H9 (cell line): ENCODE measurements around the gene CLEC2D. TPM values are rescaled to one million over a fixed set of nuclear protein-coding genes. Genes with fewer than 3 reads are reported as not detected.

Experiments
- DNase-seq: peaks from one replicate; pipeline ENCODE4 v3.0.0-alpha.2; 2017
- H2AFZ ChIP-seq: one replicate; pipeline ENCODE4 v1.6.1; 2013; ENCODE audit warnings: mild to moderate bottlenecking, low read length, control low read depth, moderate library complexity
- H2AK5ac ChIP-seq: 2 replicates; pipeline ENCODE4 v1.6.1; 2013; ENCODE audit warnings: low read length, control low read depth, mixed read lengths; ENCODE audit not compliant: insufficient read length
- H2BK120ac ChIP-seq: one replicate; pipeline ENCODE4 v1.6.1; 2013; ENCODE audit warnings: low read depth, mild to moderate bottlenecking, low read length, control low read depth, inconsistent platforms; ENCODE audit not compliant: poor library complexity, severe bottlenecking
- H2BK12ac ChIP-seq: 2 replicates; pipeline ENCODE4 v1.6.1; 2013; ENCODE audit warnings: low read length, control low read depth, mixed read lengths, low read depth; ENCODE audit not compliant: insufficient read length
- H2BK15ac ChIP-seq: 2 replicates; pipeline ENCODE4 v1.6.1; 2013; ENCODE audit warnings: low read depth, low read length, control low read depth
- H2BK20ac ChIP-seq: one replicate; pipeline ENCODE4 v1.6.1; 2013; ENCODE audit warnings: low read depth, mild to moderate bottlenecking, low read length, control low read depth, inconsistent platforms; ENCODE audit not compliant: poor library complexity, severe bottlenecking
- H2BK5ac ChIP-seq: 2 replicates; pipeline ENCODE4 v1.6.1; 2013; ENCODE audit warnings: low read length, control low read depth, mixed read lengths; ENCODE audit not compliant: insufficient read length
- H3K14ac ChIP-seq: 2 replicates; pipeline ENCODE4 v1.6.1; 2013; ENCODE audit warnings: low read length, control low read depth; ENCODE audit not compliant: insufficient read depth
- H3K18ac ChIP-seq: 2 replicates; pipeline ENCODE4 v1.6.1; 2013; ENCODE audit warnings: low read depth, mild to moderate bottlenecking, mixed read lengths, low read length, control low read depth; ENCODE audit not compliant: insufficient read length
- H3K23ac ChIP-seq: 2 replicates; pipeline ENCODE4 v1.6.1; 2013; ENCODE audit warnings: low read length, control low read depth, mixed read lengths, low read depth; ENCODE audit not compliant: insufficient read length
- H3K23me2 ChIP-seq: 2 replicates; pipeline ENCODE4 v1.6.1; 2013; ENCODE audit warnings: low read depth, mild to moderate bottlenecking, mixed read lengths, low read length, control low read depth; ENCODE audit not compliant: insufficient read length, poor library complexity, severe bottlenecking
- H3K27ac ChIP-seq: 2 replicates; pipeline ENCODE4 v1.5.1; 2013; ENCODE audit warnings: low read length, control low read depth, mixed read lengths, low read depth; ENCODE audit not compliant: insufficient read length
- H3K27me3 ChIP-seq: 2 replicates; pipeline ENCODE4 v1.6.1; 2013; ENCODE audit warnings: low read length, control low read depth, inconsistent platforms; ENCODE audit not compliant: insufficient read depth
- H3K4ac ChIP-seq: 2 replicates; pipeline ENCODE4 v1.6.1; 2013; ENCODE audit warnings: low read depth, mild to moderate bottlenecking, control low read depth, inconsistent platforms, low read length, moderate library complexity
- H3K4me1 ChIP-seq: 2 replicates; pipeline ENCODE4 v1.6.1; 2013; ENCODE audit warnings: low read length, control low read depth, inconsistent platforms; ENCODE audit not compliant: insufficient read depth
- H3K4me2 ChIP-seq: 2 replicates; pipeline ENCODE4 v1.6.1; 2013; ENCODE audit warnings: low read length, control low read depth, mixed read lengths; ENCODE audit not compliant: insufficient read length, insufficient read depth
- H3K56ac ChIP-seq: 2 replicates; pipeline ENCODE4 v1.6.1; 2013; ENCODE audit warnings: low read depth, mild to moderate bottlenecking, mixed read lengths, low read length, control low read depth; ENCODE audit not compliant: insufficient read length
- H3K79me1 ChIP-seq: 2 replicates; pipeline ENCODE4 v1.6.1; 2013; ENCODE audit warnings: low read depth, mild to moderate bottlenecking, moderate library complexity, low read length, control low read depth, inconsistent platforms; ENCODE audit not compliant: insufficient read depth, poor library complexity, severe bottlenecking
- H3K79me2 ChIP-seq: 2 replicates; pipeline ENCODE4 v1.6.1; 2013; ENCODE audit warnings: low read length, control low read depth, inconsistent platforms; ENCODE audit not compliant: insufficient read depth
- H3K9ac ChIP-seq: 2 replicates; pipeline ENCODE4 v1.6.1; 2013; ENCODE audit warnings: low read length, control low read depth, mixed read lengths; ENCODE audit not compliant: insufficient read length; ENCODE audit errors: extremely low read depth
- H3K9me3 ChIP-seq: one replicate; pipeline ENCODE4 v1.6.1; 2013; ENCODE audit warnings: low read depth, low read length, inconsistent platforms; ENCODE audit not compliant: control insufficient read depth
- H3T11ph ChIP-seq: one replicate; pipeline ENCODE4 v1.6.1; 2013; ENCODE audit warnings: mild to moderate bottlenecking, low read length, control low read depth, inconsistent platforms
- H4K20me1 ChIP-seq: one replicate; pipeline ENCODE4 v1.6.1; 2013; ENCODE audit not compliant: control insufficient read depth, insufficient read length, insufficient read depth
- H4K5ac ChIP-seq: 2 replicates; pipeline ENCODE4 v1.6.1; 2013; ENCODE audit warnings: low read depth, mild to moderate bottlenecking, mixed read lengths, low read length, control low read depth; ENCODE audit not compliant: insufficient read length
- H4K8ac ChIP-seq: replicated peaks from 2 replicates; pipeline ENCODE4 v1.6.1; 2013; ENCODE audit warnings: low read length, control low read depth, mixed read lengths, low read depth; ENCODE audit not compliant: insufficient read length
- H4K91ac ChIP-seq: 2 replicates; pipeline ENCODE4 v1.6.1; 2013; ENCODE audit warnings: low read depth, mild to moderate bottlenecking, moderate library complexity, mixed read lengths, low read length, control low read depth; ENCODE audit not compliant: insufficient read length
- H3K27ac Mint-ChIP-seq, 3 experiments: 2 replicates in 2 of 3; 3 replicates in 1 of 3; pipeline ENCODE4 v1.8.0; 2020 to 2021; ENCODE audit warnings: mixed read lengths in 3 of 3, mild to moderate bottlenecking in 1 of 3, moderate library complexity in 1 of 3
- H3K27me3 Mint-ChIP-seq: 2 replicates; pipeline ENCODE4 v1.8.0; 2021; ENCODE audit warnings: low read depth, mild to moderate bottlenecking, moderate library complexity, mixed read lengths
- H3K36me3 Mint-ChIP-seq, 3 experiments: 2 replicates in 2 of 3; 3 replicates in 1 of 3; pipeline ENCODE4 v1.8.0; 2020 to 2021; ENCODE audit warnings: low read depth in 3 of 3, mixed read lengths in 3 of 3; ENCODE audit not compliant: insufficient read depth in 1 of 3
- H3K4me1 Mint-ChIP-seq, 2 experiments: 2 replicates each; pipeline ENCODE4 v1.8.0; 2020; ENCODE audit warnings: mixed read lengths in 2 of 2
- H3K4me3 Mint-ChIP-seq, 2 experiments: 2 replicates in 1 of 2; 3 replicates in 1 of 2; pipeline ENCODE4 v1.8.0; 2020 to 2021; ENCODE audit warnings: mild to moderate bottlenecking in 2 of 2, mixed read lengths in 2 of 2, moderate library complexity in 1 of 2
- H3K9me3 Mint-ChIP-seq, 2 experiments: 2 replicates in 1 of 2; 3 replicates in 1 of 2; pipeline ENCODE4 v1.8.0; 2020; ENCODE audit warnings: mild to moderate bottlenecking in 2 of 2, mixed read lengths in 2 of 2, moderate library complexity in 1 of 2
- WGBS: extraction: QIAGEN DNeasy Blood & Tissue Kit; methylation state at CpG from one replicate; pipeline ENCODE4 v1.1.7; 2013; ENCODE audit warnings: missing lambda C conversion rate, low lambda C conversion rate, mixed read lengths; ENCODE audit not compliant: insufficient read length; ENCODE audit errors: extremely low coverage; 5-methylcytosine and 5-hydroxymethylcytosine counted together
- total RNA-seq: library from RNA; stranded (reverse); gene quantifications from 2 replicates; pipeline ENCODE4 v1.2.1, GENCODE V29; 2021
- TF ChIP-seq, protein P1 (sequence below): fragments of 200-600 bp; sonication (generic); conservative IDR thresholded peaks from 3 replicates; pipeline ENCODE4 v1.8.0; 2021; ENCODE audit warnings: antibody characterized with exemption, mild to moderate bottlenecking

The CLEC2D gene
- total RNA-seq, 1 experiment from 2014 or later: 2.1 TPM

DNA sequence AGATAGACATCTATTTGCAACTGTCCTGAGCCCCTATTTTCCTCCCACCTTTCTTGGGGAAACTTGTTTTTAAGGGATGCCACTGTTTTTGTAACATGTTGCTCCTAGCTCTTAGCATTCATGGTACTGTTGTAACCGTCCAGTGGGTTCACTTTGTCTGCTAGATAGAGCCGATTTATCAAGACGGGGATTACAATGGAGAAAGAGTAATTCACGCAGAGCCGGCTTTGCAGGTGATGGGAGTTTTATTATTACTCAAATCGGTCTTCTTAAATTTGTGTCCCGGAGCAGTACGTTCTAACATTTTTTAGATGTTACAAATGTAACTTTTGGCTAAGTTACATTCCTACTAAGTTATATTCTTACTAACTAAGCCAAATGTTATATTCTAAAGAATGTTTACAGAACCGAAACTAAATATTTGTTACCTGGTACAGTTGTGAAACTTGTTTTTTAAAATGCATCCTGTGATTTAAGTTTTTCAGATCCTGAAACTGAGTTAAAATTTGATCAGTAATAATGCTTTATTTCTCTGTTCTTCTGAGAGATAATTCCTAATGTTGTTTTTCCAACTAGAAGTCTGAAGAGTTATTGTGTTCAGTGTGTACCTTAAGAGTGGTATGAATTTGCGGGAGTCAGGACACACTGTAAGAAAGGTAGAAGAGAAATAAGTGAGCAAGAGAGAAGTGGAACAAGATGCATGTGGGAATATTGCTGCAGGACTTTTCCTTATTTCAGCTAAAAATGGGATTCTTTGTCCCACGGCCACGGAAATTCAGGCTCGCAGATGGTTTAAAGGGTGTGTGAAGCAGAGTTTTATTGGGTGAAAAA, 20.6 kb upstream of the CLEC2D start:
- Mint-ChIP-seq H3K9me3 (peaks cover 0 to 4% of the 10 kb centered on the region in 2 experiments; a peak in 1 of 5 replicates), H3K27ac (peak overlapping the region; percentile 80 to 96 (median 94); a peak in 5 of 7 replicates), H3K27me3 (no peaks in the 10 kb centered on the region; the same call in 1 of the 2 replicates), H3K4me1 (peaks cover 36 to 37% of the 10 kb centered on the region in 2 experiments), H3K4me3 (peak overlapping the region; percentile 88 to 89), H3K36me3 (peaks cover 6 to 11% (median 8%) of the 10 kb centered on the region in 3 experiments; a peak in 5 of 7 replicates)
- H3K23me2 ChIP-seq: peaks cover 14% of the 10 kb centered on the region
- TF ChIP-seq, protein P1, sequence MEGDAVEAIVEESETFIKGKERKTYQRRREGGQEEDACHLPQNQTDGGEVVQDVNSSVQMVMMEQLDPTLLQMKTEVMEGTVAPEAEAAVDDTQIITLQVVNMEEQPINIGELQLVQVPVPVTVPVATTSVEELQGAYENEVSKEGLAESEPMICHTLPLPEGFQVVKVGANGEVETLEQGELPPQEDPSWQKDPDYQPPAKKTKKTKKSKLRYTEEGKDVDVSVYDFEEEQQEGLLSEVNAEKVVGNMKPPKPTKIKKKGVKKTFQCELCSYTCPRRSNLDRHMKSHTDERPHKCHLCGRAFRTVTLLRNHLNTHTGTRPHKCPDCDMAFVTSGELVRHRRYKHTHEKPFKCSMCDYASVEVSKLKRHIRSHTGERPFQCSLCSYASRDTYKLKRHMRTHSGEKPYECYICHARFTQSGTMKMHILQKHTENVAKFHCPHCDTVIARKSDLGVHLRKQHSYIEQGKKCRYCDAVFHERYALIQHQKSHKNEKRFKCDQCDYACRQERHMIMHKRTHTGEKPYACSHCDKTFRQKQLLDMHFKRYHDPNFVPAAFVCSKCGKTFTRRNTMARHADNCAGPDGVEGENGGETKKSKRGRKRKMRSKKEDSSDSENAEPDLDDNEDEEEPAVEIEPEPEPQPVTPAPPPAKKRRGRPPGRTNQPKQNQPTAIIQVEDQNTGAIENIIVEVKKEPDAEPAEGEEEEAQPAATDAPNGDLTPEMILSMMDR: no peak
- H2BK15ac ChIP-seq: no peak overlapping the region
- H3K9ac ChIP-seq: peak overlapping the region; percentile 18
- H3K27ac ChIP-seq: peak overlapping the region; percentile 23
- WGBS: no CpG with 5 or more reads among the region's 13 CpGs
- no peak overlapping the region for H2BK20ac ChIP-seq
- no peak overlapping the region for H2BK12ac ChIP-seq
- H3K27me3 ChIP-seq: no peaks in the 10 kb centered on the region
- H3K56ac ChIP-seq: no peak overlapping the region
- no peak for DNase-seq
- no peak overlapping the region for H2AFZ ChIP-seq
- no peak overlapping the region for H3K18ac ChIP-seq
- H3K4me1 ChIP-seq: peaks cover 7% of the 10 kb centered on the region; the same call in 1 of the 2 replicates
- H4K8ac ChIP-seq: no peak overlapping the region
- H3K14ac ChIP-seq: no peak overlapping the region
- H2BK5ac ChIP-seq: no peak overlapping the region
- no peak overlapping the region for H2BK120ac ChIP-seq
- no peaks in the 10 kb centered on the region; the same call in 1 of the 2 replicates for H3K79me2 ChIP-seq
- H4K91ac ChIP-seq: no peak overlapping the region
- H3K9me3 ChIP-seq: no peaks in the 10 kb centered on the region
- no peak overlapping the region for H3K4ac ChIP-seq
- H3T11ph ChIP-seq: no peak overlapping the region
- no peak overlapping the region for H2AK5ac ChIP-seq
- no peaks in the 10 kb centered on the region for H3K79me1 ChIP-seq
- no peak overlapping the region for H4K5ac ChIP-seq
- H3K4me2 ChIP-seq: peak overlapping the region; percentile 98
- no peak overlapping the region for H3K23ac ChIP-seq
- H4K20me1 ChIP-seq: no peaks in the 10 kb centered on the region
